ENCODE results near the gene MTSS2.

The MTSS2 gene

DNA sequence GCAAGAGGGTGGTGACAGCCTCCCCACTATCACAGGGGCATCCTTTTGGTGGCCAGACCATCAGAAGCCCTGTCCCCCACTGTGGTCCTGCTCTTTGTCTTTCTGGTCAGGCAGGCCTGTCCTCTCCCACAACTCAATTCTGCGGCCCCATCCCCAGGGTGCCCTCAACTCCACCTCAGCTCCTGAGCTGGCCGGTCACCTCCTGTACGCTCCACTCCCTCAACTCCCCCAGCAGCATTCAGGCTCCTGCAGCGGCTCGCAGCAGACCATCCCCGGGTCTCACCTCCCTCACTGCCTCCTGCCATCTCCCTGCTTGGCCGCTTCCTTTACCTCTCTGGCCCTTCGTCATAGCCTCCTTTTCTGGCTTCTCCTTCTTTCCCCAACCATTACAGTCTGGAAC lies 43.4 kb upstream of the MTSS2 start:
- H3K4me1 ChIP-seq (ENCODE audit: control insufficient read depth in 1 of 2, insufficient read depth in 1 of 2, low read depth in 1 of 2, low read length in 1 of 2): no peaks in the 10 kb centered on the region
- TF ChIP-seq, protein P1, sequence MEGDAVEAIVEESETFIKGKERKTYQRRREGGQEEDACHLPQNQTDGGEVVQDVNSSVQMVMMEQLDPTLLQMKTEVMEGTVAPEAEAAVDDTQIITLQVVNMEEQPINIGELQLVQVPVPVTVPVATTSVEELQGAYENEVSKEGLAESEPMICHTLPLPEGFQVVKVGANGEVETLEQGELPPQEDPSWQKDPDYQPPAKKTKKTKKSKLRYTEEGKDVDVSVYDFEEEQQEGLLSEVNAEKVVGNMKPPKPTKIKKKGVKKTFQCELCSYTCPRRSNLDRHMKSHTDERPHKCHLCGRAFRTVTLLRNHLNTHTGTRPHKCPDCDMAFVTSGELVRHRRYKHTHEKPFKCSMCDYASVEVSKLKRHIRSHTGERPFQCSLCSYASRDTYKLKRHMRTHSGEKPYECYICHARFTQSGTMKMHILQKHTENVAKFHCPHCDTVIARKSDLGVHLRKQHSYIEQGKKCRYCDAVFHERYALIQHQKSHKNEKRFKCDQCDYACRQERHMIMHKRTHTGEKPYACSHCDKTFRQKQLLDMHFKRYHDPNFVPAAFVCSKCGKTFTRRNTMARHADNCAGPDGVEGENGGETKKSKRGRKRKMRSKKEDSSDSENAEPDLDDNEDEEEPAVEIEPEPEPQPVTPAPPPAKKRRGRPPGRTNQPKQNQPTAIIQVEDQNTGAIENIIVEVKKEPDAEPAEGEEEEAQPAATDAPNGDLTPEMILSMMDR (IDR thresholded peaks at IDR 0.05): no peak
- peaks cover 56% of the 10 kb centered on the region for H3K36me3 ChIP-seq
- no peak overlapping the region for H3K4me3 ChIP-seq (ENCODE audit: low read depth in 1 of 2, low read length in 1 of 2)
- no peaks in the 10 kb centered on the region for H3K27me3 ChIP-seq
- no peaks in the 10 kb centered on the region for H3K9me3 ChIP-seq
- H3K27ac ChIP-seq: no peak overlapping the region

GRCh38 chr16:70728150-70728549 lies 42.3 kb upstream of the MTSS2 start:
- Histone ChIP-seq H3K36me3 (peaks cover 65% of the 10 kb centered on the region), H3K27me3 (no peaks in the 10 kb centered on the region), H3K9me3 (no peaks in the 10 kb centered on the region), H3K4me1 (ENCODE audit: control insufficient read depth in 1 of 2, insufficient read depth in 1 of 2, low read depth in 1 of 2, low read length in 1 of 2) (no peaks in the 10 kb centered on the region), H3K27ac (no peak overlapping the region), H3K4me3 (ENCODE audit: low read depth in 1 of 2, low read length in 1 of 2) (no peak overlapping the region)
- TF ChIP-seq, protein P1 (IDR thresholded peaks at IDR 0.05): no peak

- Histone ChIP-seq H3K4me3 (ENCODE audit: low read depth in 1 of 2, low read length in 1 of 2) (no peak overlapping the region), H3K36me3 (peaks cover 69% of the 10 kb centered on the region), H3K27ac (no peak overlapping the region), H3K4me1 (ENCODE audit: control insufficient read depth in 1 of 2, insufficient read depth in 1 of 2, low read depth in 1 of 2, low read length in 1 of 2) (no peaks in the 10 kb centered on the region), H3K27me3 (no peaks in the 10 kb centered on the region), H3K9me3 (no peaks in the 10 kb centered on the region)
- TF ChIP-seq, protein P1 (IDR thresholded peaks at IDR 0.05): no peak
Observed at GRCh38 chr16:70726892-70727361, 41.1 kb upstream of the MTSS2 start.

GRCh38 chr16:70725912-70726828 lies 40.3 kb upstream of the MTSS2 start:
- no peak overlapping the region for H3K27ac ChIP-seq
- TF ChIP-seq, protein P1 (IDR thresholded peaks at IDR 0.05): no peak
- peaks cover 75% of the 10 kb centered on the region for H3K36me3 ChIP-seq
- no peaks in the 10 kb centered on the region for H3K27me3 ChIP-seq
- no peaks in the 10 kb centered on the region for H3K4me1 ChIP-seq (ENCODE audit: control insufficient read depth in 1 of 2, insufficient read depth in 1 of 2, low read depth in 1 of 2, low read length in 1 of 2)
- no peak overlapping the region for H3K4me3 ChIP-seq (ENCODE audit: low read depth in 1 of 2, low read length in 1 of 2)
- H3K9me3 ChIP-seq: no peaks in the 10 kb centered on the region

DNA sequence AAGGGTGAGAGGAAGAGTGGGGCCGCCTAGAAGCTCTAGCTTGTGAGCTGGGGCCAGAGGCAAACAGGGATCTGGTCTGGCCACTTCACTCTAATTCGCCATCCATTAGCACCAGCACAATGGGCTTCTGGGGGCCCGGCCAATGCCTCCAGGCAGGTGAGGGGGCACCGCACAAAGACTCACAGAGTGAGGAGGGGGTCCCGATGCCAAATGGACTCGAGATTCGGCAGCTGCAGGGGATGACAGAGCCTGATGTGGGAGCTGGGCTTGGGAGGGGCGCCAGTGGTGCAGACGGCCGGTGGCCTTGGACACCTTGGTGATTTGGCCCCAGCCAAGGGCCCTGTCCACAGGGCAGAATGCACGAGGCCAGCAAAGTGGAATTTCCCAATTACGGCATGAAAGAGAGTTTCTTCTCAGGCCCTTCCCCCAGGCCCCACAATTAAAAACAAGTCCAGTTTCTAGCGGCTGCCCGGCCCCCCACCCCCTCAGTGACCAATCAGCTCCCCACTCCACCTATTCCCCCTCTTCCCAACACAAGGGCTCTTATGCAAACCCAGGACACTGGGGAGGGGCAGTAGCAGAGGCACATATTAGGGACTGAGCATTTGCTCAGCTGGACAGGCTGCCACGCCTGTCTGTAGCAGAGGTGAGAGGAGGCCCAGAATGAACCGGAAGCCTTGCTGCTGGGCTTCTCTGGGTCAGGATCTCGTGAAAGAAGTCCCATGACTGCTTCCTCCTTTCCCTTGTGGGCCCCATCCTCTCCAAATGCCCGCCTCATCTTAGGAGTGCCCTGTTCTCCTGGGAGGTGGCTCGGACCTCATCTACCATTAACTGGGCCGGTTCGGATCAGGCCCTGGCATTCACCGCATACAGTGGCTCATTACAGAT lies 39.4 kb upstream of the MTSS2 start:
- H3K4me3 ChIP-seq (ENCODE audit: low read depth in 1 of 2, low read length in 1 of 2): no peak overlapping the region
- H3K27me3 ChIP-seq: no peaks in the 10 kb centered on the region
- TF ChIP-seq, protein P1 (IDR thresholded peaks at IDR 0.05): no peak
- H3K9me3 ChIP-seq: no peaks in the 10 kb centered on the region
- H3K4me1 ChIP-seq (ENCODE audit: control insufficient read depth in 1 of 2, insufficient read depth in 1 of 2, low read depth in 1 of 2, low read length in 1 of 2): no peaks in the 10 kb centered on the region
- peaks cover 69% of the 10 kb centered on the region for H3K36me3 ChIP-seq
- no peak overlapping the region for H3K27ac ChIP-seq

All from neutrophil (primary cell).